ENCODE results near the gene GRM7. TPM values are rescaled to one million over a fixed set of nuclear protein-coding genes. Genes with fewer than 3 reads are reported as not detected.

Gene GRM7
- total RNA-seq, 2 donors from 2014 or later: not detected

GRCh38 chr3:7696320-7696719 lies 835.4 kb downstream of the GRM7 start:
- Mint-ChIP-seq H3K9me3 (no peaks in the 10 kb centered on the region), H3K36me3 (ENCODE audit: low read depth) (no peaks in the 10 kb centered on the region)
- ATAC-seq (replicated peaks): no peak

GRCh38 chr3:7697548-7697947 lies 836.6 kb downstream of the GRM7 start:
- Mint-ChIP-seq H3K4me3 (no peak overlapping the region), H3K4me1 (no peaks in the 10 kb centered on the region), H3K27ac (no peak overlapping the region), H3K36me3 (ENCODE audit: low read depth) (no peaks in the 10 kb centered on the region), H3K27me3 (no peaks in the 10 kb centered on the region), H3K9me3 (no peaks in the 10 kb centered on the region)
- no peak for ATAC-seq (replicated peaks)

More at GRCh38 chr3:7696320-7696719, 835.4 kb downstream of the GRM7 start:
- Mint-ChIP-seq H3K4me1 (no peaks in the 10 kb centered on the region), H3K27me3 (no peaks in the 10 kb centered on the region), H3K4me3 (no peak overlapping the region), H3K27ac (no peak overlapping the region)

DNA sequence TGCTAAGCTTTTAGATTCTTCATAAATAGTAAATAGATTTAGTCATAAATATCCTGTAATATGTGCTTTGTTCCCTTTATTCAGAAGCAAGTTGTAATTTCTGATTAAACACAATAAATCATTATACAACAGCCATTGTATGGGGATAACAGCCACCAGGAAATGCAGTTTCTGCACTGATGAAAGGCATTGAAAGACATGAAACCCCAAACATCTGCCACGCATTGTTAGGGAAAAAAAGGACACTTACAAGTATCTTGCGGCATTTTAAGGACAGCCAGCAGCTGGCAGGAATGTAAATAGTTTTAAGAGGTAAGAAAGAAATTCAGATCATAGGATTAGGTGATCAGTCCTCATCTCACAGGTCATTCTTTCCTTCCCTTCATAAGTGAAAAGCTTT lies 839.6 kb downstream of the GRM7 start:
- Mint-ChIP-seq H3K36me3 (ENCODE audit: low read depth) (no peaks in the 10 kb centered on the region), H3K27ac (no peak overlapping the region), H3K4me3 (no peak overlapping the region), H3K27me3 (no peaks in the 10 kb centered on the region), H3K4me1 (no peaks in the 10 kb centered on the region), H3K9me3 (peaks cover 4% of the 10 kb centered on the region)
- no peak for ATAC-seq (replicated peaks)

DNA sequence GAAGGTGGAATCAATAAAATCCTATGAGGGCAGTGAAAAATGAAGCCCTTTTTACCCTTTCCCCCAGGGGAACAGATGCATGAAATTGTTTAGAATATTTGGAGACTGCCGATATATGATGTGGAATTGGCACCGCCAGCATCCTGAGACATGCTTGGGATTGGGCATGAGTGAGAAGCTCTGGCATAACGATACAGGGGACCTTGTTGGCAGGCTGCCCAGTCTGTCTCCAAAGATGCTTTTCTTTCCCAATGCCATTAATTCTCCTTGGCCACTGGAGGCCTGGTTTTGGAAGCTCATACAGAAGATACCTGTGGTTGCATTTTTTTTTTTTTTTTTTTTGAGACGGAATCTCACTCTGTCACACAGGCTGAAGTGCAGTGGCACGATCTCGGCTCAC lies 840.1 kb downstream of the GRM7 start:
- no peak for ATAC-seq (replicated peaks)
- Mint-ChIP-seq H3K4me3 (no peak overlapping the region), H3K27me3 (no peaks in the 10 kb centered on the region), H3K27ac (no peak overlapping the region), H3K9me3 (peaks cover 6% of the 10 kb centered on the region), H3K36me3 (ENCODE audit: low read depth) (no peaks in the 10 kb centered on the region), H3K4me1 (no peaks in the 10 kb centered on the region)

DNA sequence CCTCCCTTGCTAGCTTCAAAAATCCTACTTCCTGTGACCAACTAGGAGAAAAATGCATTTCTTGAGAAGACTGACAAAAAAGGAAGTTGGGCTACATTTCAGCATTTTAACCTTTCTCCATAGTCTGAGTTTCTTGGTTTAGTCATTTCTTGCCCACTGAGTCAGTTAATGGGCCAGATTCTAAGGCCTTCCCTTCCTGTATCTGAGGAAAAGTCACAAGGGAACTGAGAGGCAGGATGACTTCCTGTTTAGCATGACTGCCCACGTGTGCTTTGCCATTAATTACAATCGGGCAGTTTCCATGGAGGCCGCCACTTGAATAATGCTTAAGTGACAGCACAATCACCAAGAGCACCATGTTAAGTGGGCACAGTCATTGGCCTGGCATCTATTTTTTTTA lies 846.3 kb downstream of the GRM7 start:
- no peak for ATAC-seq (replicated peaks)
- H3K36me3 Mint-ChIP-seq (ENCODE audit: low read depth): no peaks in the 10 kb centered on the region
- no peak overlapping the region for H3K4me3 Mint-ChIP-seq
- H3K27ac Mint-ChIP-seq: no peak overlapping the region
- no peaks in the 10 kb centered on the region for H3K4me1 Mint-ChIP-seq
- peaks cover 13% of the 10 kb centered on the region for H3K9me3 Mint-ChIP-seq
- H3K27me3 Mint-ChIP-seq: no peaks in the 10 kb centered on the region

DNA sequence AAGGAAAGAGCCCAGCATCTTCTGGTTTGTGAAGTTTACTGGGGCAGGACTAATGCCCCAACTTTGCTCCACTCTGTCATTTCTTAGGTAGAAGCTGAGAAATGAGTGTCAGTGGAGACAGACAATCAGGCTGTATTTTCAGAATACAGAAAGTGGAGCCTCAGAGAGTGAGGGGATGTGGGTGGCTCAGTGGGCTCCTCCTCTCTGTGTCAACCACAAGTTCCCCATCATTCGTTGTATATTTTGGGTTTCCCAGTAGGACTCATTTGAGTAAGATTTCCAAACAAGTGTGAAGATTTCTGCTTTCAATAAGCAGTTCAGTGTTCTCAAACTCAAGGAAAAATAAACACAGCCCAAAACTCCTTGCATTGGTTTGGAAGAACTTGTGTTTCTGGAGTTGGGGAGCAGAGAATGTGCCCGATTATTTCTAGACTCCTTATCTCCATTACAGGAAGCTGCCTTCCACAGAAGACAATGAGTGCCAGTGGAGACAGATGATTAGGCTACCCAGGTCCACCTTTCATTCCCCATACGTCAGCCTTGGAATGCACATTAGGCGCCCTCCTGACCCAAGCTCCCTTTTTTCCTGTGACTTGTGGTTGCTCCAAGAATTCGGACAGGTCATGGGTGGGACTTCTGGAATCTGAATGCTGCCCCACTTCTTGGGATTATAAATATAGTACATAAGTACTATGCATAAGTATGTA lies 848.6 kb downstream of the GRM7 start:
- Mint-ChIP-seq H3K4me1 (no peaks in the 10 kb centered on the region), H3K27ac (no peak overlapping the region), H3K36me3 (ENCODE audit: low read depth) (no peaks in the 10 kb centered on the region), H3K27me3 (no peaks in the 10 kb centered on the region), H3K9me3 (peaks cover 13% of the 10 kb centered on the region), H3K4me3 (no peak overlapping the region)
- ATAC-seq (replicated peaks): no peak

DNA sequence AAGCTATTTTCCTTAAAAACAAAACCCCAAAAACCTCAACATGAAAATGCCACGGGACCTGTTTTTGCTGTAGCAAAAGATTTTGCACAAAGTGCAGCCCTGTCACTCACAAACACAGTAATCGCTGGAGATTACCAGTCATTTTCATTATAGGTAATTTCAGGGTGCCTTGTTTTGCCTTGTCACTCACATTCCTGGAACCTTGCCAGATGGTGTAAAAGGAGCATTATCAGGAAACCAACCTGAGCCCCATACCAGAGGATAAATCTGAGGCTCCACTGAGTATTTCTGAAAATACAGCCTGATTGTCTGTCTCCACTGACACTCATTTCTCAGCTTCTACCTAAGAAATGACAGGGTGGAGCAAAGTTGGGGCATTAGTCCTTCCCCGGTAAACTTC lies 849.4 kb downstream of the GRM7 start:
- Mint-ChIP-seq H3K27me3 (no peaks in the 10 kb centered on the region), H3K4me3 (no peak overlapping the region), H3K9me3 (peaks cover 11% of the 10 kb centered on the region), H3K36me3 (ENCODE audit: low read depth) (no peaks in the 10 kb centered on the region), H3K4me1 (no peaks in the 10 kb centered on the region), H3K27ac (no peak overlapping the region)
- ATAC-seq (replicated peaks): no peak

GRCh38 chr3:7713724-7714123 lies 852.8 kb downstream of the GRM7 start:
- Mint-ChIP-seq H3K36me3 (ENCODE audit: low read depth) (no peaks in the 10 kb centered on the region), H3K4me1 (no peaks in the 10 kb centered on the region), H3K9me3 (no peaks in the 10 kb centered on the region), H3K4me3 (no peak overlapping the region), H3K27me3 (no peaks in the 10 kb centered on the region), H3K27ac (no peak overlapping the region)
- ATAC-seq (replicated peaks): no peak

DNA sequence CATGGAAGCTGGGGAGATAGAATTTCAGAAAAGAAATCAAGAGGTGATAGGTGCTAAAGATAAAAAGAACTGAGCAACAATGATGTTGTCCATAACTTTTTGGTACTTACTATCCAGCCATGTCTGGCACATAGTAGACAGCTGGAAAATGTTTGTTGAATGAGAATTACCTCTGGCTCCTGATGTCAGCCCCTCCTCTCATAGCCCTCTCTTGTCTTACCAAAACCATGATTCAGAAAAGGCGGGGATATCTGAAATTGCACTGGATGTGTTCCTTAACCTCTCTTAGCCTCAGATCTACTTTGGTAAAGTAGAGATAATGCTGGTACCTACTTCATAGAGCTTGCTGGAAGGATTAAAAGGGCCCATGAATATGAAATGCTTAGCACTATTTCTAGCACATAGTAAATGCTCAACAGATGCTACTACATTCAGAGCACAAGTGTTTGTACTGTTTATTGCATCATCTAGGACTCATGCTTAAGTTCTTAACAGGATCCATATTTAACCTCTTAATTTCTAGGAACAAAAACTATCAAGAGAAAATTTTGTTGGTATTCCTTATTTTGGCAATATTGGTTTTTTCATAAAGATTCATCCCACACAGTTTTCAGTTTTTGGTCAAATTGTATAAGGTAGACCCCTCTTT lies 859.9 kb downstream of the GRM7 start:
- no peak overlapping the region for H3K27ac Mint-ChIP-seq
- H3K4me1 Mint-ChIP-seq: no peaks in the 10 kb centered on the region
- H3K27me3 Mint-ChIP-seq: no peaks in the 10 kb centered on the region
- ATAC-seq (replicated peaks): no peak
- no peaks in the 10 kb centered on the region for H3K9me3 Mint-ChIP-seq
- H3K36me3 Mint-ChIP-seq (ENCODE audit: low read depth): no peaks in the 10 kb centered on the region
- H3K4me3 Mint-ChIP-seq: no peak overlapping the region

DNA sequence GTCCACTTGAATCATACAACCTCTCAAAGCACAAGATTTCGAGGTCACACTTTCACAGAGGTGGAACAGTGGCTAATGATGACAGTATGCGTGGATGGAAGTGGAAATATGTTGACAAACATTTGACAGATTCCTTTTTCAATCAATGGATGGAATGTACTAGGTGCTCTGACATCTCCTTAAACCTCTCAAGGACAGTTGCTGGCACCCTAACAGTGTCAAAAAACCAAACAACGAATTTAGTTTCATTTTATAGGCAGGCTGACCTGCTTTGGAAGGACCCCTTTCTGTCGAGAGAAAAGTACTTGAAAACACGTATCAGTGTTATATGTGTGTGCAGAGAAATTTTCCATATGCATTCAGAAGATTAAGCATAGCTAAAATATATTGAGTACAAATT lies 861.0 kb downstream of the GRM7 start:
- no peak for ATAC-seq (replicated peaks)
- H3K4me3 Mint-ChIP-seq: no peak overlapping the region
- H3K4me1 Mint-ChIP-seq: no peaks in the 10 kb centered on the region
- no peak overlapping the region for H3K27ac Mint-ChIP-seq
- no peaks in the 10 kb centered on the region for H3K9me3 Mint-ChIP-seq
- H3K27me3 Mint-ChIP-seq: no peaks in the 10 kb centered on the region
- H3K36me3 Mint-ChIP-seq (ENCODE audit: low read depth): no peaks in the 10 kb centered on the region

- no peak overlapping the region for H3K4me3 Mint-ChIP-seq
- no peak overlapping the region for H3K27ac Mint-ChIP-seq
- no peaks in the 10 kb centered on the region for H3K36me3 Mint-ChIP-seq (ENCODE audit: low read depth)
- ATAC-seq (replicated peaks): no peak
- no peaks in the 10 kb centered on the region for H3K9me3 Mint-ChIP-seq
- no peaks in the 10 kb centered on the region for H3K27me3 Mint-ChIP-seq
- H3K4me1 Mint-ChIP-seq: no peaks in the 10 kb centered on the region
Measured at GRCh38 chr3:7728566-7729519, 867.9 kb downstream of the GRM7 start.

DNA sequence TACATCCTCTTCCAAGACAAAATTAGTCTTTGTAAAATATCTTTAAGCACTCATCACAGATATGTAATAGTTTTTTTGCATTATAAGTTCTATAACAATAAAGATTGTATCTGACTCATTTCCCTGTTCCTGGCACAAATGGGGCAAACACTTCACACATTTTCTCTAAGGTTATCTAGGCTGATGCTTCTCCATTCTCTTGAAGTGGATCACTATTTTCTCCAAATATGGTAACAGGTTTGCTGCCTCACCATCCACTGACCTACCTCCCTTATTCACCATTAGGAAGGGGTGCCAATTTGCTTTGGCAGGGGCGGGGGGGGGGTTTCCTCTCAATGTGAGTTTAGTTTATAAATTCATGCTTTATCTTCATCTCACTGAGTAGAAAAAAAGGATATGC lies 873.0 kb downstream of the GRM7 start:
- no peak for ATAC-seq (replicated peaks)
- Mint-ChIP-seq H3K4me3 (no peak overlapping the region), H3K27ac (no peak overlapping the region), H3K27me3 (no peaks in the 10 kb centered on the region), H3K36me3 (ENCODE audit: low read depth) (no peaks in the 10 kb centered on the region), H3K9me3 (no peaks in the 10 kb centered on the region), H3K4me1 (no peaks in the 10 kb centered on the region)

GRCh38 chr3:7734456-7734855 lies 873.5 kb downstream of the GRM7 start:
- Mint-ChIP-seq H3K36me3 (ENCODE audit: low read depth) (no peaks in the 10 kb centered on the region), H3K4me1 (no peaks in the 10 kb centered on the region), H3K27ac (no peak overlapping the region), H3K27me3 (no peaks in the 10 kb centered on the region), H3K4me3 (no peak overlapping the region), H3K9me3 (no peaks in the 10 kb centered on the region)
- no peak for ATAC-seq (replicated peaks)

DNA sequence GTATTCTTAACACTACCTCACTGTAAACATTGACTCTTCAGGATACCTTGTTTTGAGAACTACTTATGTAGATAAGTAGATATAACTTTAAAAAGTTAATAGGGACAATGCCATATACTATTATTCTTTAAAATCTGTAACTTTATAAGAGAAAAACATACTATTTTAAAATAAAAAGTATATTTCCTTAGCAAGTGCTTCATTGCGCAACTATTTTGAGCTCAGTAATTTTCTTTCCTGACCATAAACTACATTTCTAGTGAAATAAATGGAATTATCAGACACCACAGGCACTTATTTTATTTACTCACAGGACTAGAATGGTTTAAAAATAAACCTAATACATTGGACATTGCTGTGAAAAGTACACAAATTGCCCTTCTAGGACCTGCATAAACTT lies 876.3 kb downstream of the GRM7 start:
- no peak for ATAC-seq (replicated peaks)
- H3K4me1 Mint-ChIP-seq: no peaks in the 10 kb centered on the region
- H3K27me3 Mint-ChIP-seq: no peaks in the 10 kb centered on the region
- no peak overlapping the region for H3K27ac Mint-ChIP-seq
- no peaks in the 10 kb centered on the region for H3K9me3 Mint-ChIP-seq
- H3K36me3 Mint-ChIP-seq (ENCODE audit: low read depth): no peaks in the 10 kb centered on the region
- no peak overlapping the region for H3K4me3 Mint-ChIP-seq

GRCh38 chr3:7739754-7740153 lies 878.8 kb downstream of the GRM7 start:
- no peaks in the 10 kb centered on the region for H3K9me3 Mint-ChIP-seq
- no peak for ATAC-seq (replicated peaks)
- no peak overlapping the region for H3K4me3 Mint-ChIP-seq
- H3K27me3 Mint-ChIP-seq: no peaks in the 10 kb centered on the region
- H3K27ac Mint-ChIP-seq: no peak overlapping the region
- H3K36me3 Mint-ChIP-seq (ENCODE audit: low read depth): no peaks in the 10 kb centered on the region
- H3K4me1 Mint-ChIP-seq: no peaks in the 10 kb centered on the region

Measured in activated T-helper 17 cell treated with anti-CD3 and anti-CD28 coated beads, Interleukin-2, amount 50 U/mL, for 72 hours (primary cell).